GM19372 (cell line): ENCODE results near the gene FIS1.
"Not testable (repeated sequence)": the region's sequence is repeated elsewhere in the genome, so short reads cannot be mapped to it uniquely, and the experiment has no call there.

Experiments
- ATAC-seq: cut with Tn5 transposase; IDR thresholded peaks from one replicate; pipeline ENCODE4 v1.9.1; 2021; ENCODE audit warnings: mild to moderate bottlenecking, low read depth, moderate library complexity; ENCODE audit not compliant: unreplicated experiment

The FIS1 gene

GRCh38 chr7:101206665-101207042 is 38.2 kb downstream of the FIS1 start:
- ATAC-seq, result no peak

- no peak for ATAC-seq
Measured at GRCh38 chr7:101205901-101206664, 38.8 kb downstream of the FIS1 start.

GRCh38 chr7:101203740-101204738 is 40.8 kb downstream of the FIS1 start:
- not testable (repeated sequence) for ATAC-seq

- no peak for ATAC-seq
Measured at GRCh38 chr7:101202603-101202918, 42.3 kb downstream of the FIS1 start.

GRCh38 chr7:101201695-101202602 is 42.9 kb downstream of the FIS1 start:
- ATAC-seq, result no peak

- ATAC-seq, result no peak
Measured at GRCh38 chr7:101200862-101201599, 43.9 kb downstream of the FIS1 start, which contains the start of gene MOGAT3. MOGAT3 (minus strand) TSS chr7:101201036; CDS start chr7:101200854, 182 bp downstream.

GRCh38 chr7:101200504-101200861 is 44.4 kb downstream of the FIS1 start:
- ATAC-seq, result no peak

GRCh38 chr7:101199522-101199921 is 45.4 kb downstream of the FIS1 start:
- ATAC-seq, result not testable (repeated sequence)

GRCh38 chr7:101198476-101198875 is 46.4 kb downstream of the FIS1 start:
- ATAC-seq, result no peak

- no peak for ATAC-seq
Measured at GRCh38 chr7:101197991-101198390, 46.9 kb downstream of the FIS1 start.

- no peak for ATAC-seq
Measured at GRCh38 chr7:101195884-101196283, 49.0 kb downstream of the FIS1 start.
